C4-2B (cell line): ENCODE results near the gene CBLN1.

Source experiments
- CTCF ChIP-seq: fragments of 450-650 bp; conservative IDR thresholded peaks from 2 replicates; pipeline ENCODE4 v1.5.1; 2017; ENCODE audit warnings: mild to moderate bottlenecking
- ZFX ChIP-seq: fragments of 450-650 bp; IDR thresholded peaks from 2 replicates; pipeline ENCODE4 v1.6.1; 2017

- no peak for TF ChIP-seq CTCF
- TF ChIP-seq ZFX, result no peak
These were observed 4.8 kb downstream of the CBLN1 start for GRCh38 chr16:49276646-49277385.
